Measurements from ENCODE around the gene RPTOR.

Gene RPTOR

DNA sequence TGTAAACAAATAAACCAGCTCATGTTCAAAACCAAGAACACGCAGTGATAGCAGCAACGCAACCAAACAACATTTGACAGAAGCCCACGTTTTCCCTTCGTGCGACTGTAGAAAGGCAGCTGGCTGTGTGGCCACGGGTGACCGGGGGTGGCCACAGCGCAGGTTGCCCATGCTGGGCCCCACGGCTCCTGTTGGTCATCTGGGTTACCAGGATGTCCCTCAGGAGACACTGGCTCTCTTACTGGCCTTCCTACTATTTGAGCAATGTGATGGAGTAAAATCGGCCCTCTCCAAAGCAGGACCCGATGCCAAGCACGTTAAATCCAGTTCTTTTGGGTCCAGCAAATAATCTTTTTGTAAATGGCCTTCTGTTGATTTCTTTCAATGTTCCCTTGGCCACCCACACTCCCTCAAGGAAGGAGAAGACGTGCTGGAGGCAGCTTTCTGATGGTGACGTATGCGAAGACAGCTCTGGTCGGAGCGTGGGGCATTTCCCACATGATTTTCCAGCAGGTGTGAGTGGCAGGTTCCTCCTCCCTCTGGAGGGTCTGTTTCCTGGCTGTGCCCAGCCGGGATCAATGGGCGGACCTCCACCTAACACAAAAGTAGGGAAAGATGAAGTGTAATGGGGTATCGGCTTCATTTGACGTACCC, 303.9 kb downstream of the RPTOR start:
- no peak for DNase-seq (ENCODE audit: low read depth)

DNA sequence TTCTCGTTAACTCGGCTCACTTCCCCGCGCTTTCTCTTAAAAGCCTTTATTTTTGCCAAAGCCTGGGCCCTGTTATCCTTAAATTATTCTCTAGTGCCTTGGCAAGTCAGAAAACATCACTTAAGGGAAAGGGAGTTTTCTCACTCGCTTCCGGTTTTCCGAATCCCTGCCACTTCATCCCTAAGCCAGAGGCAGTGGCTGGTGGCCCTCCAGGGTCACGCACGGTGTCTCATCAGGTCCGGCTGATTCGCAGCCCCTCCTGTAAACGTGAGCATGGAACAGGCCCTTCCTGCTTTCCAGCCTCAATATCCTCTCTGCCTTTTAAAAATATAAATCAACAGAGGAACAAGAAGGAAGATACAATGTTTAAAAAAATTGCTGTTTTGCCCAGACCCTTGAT, 304.5 kb downstream of the RPTOR start:
- DNase-seq (ENCODE audit: low read depth), result no peak

DNA sequence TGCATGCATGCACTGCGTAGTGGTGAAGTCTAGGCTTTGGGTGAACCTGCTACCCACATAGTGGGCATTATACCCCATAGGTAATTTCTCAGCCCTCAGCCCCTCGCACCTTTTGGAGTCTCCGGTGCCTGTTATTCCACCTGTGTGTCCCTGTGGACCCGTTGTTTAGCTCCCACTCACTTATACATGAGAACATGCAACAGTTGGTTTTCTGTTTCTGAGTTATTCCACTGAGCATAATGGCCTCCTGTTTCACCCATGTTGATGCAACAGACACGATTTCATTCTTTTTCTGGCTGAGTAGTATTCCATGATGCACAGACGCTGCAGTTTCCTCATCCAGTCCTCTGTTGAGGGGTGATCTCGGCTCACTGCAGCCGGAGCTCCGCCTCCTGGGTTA, 305.5 kb downstream of the RPTOR start:
- DNase-seq (ENCODE audit: low read depth), result no peak

DNA sequence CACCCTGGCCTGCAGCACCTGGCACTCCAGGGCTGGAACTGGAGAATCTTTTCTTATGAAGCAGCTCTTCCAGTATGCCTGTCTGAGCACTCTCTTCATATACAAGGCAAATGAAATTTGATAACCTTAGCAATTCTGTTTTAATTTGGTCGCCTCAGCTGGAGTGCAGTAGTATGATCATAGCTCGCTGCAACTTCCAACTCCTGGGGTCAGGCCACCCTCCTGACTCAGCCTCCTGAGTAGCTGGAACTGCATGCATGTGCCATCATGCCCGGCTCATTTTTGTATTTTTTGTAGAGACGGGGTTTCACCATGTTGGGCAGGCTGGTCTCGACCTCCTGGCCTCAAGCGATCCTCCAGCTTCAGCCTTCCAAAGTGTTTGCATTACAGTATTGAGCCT, 306.2 kb downstream of the RPTOR start:
- DNase-seq (ENCODE audit: low read depth), result no peak

DNA sequence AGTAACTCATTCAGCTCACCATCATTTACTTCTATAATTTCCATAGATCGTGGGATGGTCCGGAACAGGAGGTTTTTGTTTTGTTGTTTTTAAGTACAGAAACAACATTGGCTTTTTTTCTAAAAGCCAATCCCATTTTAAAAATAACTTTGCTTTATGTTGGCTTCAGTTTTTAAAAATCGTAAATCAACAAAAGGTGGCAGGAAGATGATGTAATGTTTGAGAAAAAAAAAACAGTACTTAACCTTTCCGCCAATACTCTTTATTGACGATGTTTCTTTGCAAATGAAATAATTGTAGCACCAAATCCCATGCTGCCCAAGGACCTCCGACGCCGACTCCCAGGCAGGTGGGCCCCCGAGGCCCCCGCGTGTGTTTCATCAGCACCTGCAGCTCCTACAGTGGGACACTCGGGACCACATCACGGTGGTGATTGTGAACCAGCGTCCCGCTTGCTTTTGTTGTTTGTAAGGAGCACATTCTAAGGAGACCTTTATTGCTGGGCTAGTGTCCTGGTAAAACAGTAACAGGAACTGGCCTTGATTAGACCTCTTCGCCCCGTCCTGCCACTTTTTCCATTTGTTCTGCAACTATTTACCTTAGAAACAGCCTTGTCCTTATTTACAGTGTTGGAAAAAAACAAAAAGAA, 306.8 kb downstream of the RPTOR start:
- DNase-seq (ENCODE audit: low read depth), result no peak

DNA sequence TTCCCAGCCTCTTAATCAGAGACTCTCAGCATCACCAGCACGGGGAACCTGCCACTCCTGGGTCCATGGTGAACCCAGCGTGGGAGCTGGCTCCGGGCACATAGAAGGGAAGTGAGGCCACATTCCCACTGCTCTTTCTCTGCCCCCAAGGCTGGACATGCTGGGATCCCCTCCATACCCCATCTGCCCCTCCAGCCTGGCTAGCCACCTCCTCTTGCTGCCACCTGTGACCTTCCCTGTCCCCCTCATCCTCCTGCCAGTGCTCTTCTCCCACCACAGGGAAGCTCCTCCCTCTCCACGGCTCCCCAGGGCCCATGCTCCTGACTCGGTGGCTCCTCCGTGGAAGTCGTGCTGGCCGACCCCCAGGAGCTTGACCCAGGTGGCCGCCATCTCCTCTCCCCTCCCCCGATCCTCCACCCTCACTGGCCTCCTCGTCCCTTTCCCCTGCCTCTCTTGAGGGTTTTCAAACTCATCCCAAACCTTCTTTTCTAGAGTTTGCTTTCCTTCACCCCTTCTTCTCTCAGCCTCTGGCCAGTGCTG, 307.9 kb downstream of the RPTOR start:
- no peak for DNase-seq (ENCODE audit: low read depth)

DNA sequence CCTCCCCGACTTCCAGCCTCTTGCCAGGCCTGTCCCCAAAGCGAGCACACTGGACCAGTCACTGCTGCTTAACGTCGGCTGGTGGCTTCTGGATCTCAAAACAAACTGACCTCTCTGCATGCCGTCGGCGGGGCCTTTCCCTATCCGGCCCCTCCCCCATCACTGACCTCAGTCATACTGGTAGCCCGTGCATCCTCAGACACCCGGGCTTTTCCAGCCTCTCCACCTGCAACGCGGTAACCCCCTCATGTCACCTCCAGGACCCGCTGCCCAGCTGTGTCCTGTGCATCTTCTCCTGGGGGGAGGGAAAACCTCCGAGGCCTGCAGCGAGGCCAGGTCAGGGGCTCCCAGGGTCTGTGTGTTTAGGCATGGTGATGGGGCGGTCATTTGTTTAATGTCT, 308.4 kb downstream of the RPTOR start:
- no peak for DNase-seq (ENCODE audit: low read depth)

DNA sequence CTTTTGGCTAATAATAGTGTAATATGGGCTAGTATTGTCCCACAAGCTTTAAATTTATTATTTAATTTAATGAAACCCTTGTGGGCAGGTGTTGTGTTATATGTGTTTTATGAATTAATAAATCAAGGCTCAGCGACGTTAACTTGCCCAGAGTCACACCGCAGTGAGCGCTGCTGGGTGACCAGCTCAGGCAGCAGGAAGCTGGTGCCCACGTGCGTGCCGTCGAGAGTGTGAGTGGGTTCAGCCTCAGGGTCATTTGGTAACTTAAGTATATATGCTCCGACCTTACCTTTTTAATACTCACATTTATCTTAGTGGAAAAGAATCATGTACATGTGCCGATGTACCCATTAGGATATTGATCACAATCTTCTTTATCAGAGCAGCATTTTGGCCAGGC, 309.6 kb downstream of the RPTOR start:
- no peak for DNase-seq (ENCODE audit: low read depth)

DNA sequence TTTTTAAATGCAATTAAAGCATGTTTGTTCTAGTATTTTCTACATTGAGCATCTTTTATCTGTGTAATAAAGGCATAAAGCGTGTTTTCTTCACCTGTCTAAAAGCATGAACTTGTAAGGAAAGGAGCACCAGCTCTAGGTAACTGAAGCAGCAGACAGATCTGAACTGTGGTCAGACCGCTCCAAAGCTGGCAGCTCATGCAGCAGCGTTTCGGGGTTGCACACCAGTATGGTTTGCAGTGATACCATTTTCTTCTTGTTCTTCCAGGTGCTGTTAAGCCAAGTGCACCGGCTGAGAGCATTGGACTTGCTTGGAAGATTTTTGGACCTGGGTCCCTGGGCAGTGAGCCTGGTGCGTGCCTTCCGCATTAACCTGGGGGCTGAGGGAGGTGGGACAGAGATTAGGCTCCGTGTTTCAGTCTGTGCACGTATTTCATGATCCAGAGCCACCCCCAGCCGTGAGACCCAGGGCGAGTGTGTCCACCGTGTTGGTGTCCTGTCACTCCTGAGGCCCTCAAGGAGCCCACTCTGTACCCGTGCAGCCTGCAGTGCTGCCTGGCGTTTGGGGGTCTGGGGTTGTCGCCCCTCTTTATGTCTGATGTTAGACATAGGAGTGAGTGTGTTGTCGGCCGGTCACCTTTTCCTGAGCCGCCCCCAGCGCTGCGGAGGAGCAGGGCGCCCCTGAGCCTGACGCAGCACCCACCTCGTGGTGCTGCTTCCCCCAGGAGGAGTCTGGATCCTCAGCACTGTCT, 310.7 kb downstream of the RPTOR start:
- DNase-seq (ENCODE audit: low read depth), result no peak

DNA sequence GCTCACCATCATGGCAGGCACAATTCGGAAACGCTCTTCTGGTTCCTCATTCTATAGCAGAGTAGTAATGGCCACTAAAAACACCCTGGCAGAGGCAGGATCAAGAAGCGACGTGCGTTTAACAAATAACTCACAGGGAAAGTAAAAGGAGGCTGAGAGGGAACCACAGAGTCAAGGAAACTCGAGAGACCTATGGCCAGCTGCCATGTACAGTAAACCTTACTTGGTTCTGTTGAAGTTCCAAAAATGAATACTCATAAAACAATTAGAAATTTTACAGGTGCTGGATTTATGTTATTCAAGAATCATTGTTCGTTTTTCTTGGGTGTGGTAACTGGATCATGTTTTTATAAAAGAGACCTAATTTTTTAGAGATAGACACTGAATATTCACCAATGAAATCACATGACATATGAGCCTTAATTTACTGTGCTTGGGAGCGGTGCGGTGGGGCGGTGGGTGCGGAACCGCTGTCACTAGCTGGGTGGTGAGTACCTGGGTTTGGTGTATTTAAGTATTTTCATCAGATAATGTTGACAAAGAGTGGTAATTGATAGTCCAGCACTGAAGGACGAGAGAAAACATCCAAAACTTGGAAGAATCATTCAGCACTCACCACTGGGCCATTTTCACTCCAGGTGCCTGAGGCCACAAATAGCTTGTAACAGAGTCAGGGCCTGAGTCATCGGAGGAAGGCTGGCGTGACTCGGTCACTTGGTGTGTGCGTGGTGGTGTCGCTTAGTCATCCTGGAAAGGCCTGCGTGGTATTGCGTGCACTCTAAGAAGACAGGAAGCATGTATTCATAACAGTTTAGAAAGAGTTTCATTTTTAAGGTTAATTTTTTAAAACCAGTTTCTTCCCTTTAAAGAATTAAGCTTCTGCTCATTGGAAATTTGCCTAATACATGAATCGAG, 311.6 kb downstream of the RPTOR start:
- peak; percentile 98 for DNase-seq (ENCODE audit: low read depth)

DNA sequence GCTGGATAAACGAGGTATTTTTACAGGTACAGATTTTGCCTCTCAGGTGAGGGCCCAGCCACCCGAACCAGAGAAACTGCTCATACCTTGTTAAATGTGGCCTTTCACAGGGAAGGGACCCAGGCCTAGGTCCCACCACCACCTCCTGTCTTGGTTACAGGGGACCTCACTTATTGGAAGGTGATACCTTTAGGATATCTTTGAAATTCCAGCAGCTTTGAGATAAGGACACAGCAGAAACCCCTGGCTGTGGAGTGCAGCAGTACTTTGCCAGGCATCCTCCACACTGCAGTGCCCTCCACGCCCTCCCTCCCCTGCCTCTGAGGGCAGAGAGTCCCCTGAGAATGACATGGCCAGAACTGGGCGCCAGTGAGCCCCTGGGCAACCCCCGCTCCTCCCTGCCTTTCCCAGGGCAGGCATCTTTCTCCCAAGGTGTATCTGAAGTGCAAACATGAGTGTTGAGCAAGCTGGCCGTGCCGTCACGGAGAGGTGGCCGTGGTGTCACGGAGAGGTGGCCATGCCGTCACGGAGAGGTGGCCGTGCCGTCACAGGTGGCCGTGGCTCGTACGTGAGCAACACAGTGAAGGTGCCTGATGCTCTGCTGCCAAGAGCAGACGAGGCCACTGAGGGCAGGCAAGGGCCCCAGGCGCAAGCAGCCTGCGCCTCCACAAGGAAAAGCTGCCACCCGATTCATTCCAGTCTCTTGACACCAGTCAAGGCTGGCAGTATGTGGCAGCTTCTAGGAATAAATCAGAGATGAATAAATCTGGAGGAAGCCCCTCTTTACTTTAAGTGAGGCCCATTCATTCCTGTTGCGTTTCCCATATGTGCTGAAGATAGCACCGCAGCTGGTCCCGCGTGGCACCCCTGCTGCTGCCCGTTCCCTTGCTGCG, 312.5 kb downstream of the RPTOR start:
- DNase-seq (ENCODE audit: low read depth), result no peak

DNA sequence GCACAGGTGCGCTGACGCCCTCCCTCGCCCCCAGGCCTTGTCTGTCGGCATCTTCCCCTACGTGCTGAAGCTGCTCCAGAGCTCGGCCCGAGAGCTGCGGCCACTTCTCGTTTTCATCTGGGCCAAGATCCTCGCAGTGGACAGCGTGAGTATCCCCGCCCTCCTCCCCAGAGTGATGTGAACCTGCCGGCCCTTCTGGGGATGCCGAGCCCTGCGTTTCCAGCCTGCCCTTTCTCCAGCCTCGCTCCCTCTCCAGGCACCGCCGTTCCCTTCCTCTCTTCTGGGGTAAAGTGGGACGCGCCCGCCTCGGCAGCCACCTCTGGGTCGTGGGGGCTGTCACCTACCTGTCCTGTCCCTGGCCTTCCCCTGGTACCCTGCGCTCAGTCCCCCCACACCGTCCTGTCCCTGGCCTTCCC, 313.1 kb downstream of the RPTOR start:
- DNase-seq (ENCODE audit: low read depth), result no peak

DNA sequence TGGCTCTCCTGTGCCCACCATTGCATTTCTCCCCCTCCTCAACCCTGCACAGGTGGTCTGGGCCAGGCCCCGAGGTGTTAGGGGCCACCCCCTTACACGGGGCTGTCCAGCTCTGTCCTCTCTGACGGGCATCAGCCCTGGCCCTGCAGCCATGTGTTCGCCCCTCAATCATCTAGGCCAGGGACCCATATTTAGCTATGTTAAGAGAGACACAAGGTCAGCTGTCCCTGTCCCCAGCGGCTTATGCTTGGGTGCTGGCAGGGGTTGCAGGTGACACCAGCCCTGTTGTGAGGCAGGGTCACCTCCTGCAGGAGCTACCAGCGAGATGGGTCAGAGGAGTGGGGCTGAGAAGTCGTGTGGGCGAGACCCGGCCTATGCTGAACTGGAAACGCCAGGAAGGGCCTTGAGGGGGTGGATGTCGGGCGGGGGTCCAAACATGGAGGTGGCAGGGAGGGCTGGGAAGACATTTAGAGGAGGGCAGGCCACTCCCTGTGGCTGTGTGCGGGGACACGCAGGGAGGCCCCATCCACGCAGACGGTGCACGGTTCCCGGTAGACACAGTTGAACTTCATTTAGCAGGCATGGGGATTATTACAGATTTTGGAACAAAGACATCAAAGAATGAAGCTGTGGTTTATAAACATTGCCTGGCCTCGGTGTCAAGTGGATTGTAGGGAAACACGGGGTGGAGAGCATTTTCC, 313.8 kb downstream of the RPTOR start:
- no peak for DNase-seq (ENCODE audit: low read depth)

DNA sequence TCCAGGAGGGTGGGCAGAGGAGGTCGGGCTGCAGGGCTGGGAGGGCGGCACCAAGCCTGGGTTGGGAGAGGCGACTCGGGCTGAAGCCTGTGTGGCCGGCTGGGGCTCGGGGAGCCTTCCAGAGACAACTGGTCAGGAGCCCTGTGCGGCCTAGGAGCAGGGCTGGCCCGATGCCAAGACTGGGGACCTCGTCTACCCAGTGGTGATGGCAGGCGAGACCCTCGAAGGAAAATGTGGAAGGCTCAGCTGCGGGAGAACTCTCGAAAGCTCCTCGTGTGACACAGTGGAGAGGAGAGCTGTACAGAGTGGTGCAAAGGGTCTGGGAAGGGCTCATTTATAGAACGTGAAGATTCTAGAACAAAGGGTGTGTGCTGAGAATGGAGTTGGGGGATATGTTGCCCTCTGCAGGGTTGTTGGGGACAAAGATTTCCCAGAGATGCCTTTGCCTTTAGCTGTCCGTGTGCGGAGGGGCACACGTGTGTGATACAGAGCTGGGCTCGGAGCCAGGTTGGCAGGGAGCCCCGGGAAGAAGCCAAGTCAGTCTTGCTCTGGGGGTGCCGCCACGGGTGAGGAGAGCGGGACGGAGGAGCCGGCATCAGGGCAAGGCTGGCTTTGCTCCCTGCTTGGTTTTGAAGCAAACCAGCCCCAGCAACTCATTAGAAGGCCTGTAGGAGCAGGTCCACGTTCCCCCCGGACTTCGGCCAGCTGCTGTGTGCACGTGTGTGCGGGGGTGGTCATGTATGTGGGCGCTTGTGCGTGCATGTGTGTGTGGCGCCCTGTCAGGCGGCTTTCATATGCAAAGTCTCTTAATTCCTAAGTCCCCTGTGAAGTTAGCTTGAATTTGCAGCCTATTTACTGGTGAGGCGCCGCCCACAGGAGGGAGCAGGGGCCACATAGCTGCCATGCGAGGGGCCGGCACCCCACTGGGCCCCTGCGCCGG, 314.6 kb downstream of the RPTOR start:
- DNase-seq (ENCODE audit: low read depth), result peak; percentile 85

DNA sequence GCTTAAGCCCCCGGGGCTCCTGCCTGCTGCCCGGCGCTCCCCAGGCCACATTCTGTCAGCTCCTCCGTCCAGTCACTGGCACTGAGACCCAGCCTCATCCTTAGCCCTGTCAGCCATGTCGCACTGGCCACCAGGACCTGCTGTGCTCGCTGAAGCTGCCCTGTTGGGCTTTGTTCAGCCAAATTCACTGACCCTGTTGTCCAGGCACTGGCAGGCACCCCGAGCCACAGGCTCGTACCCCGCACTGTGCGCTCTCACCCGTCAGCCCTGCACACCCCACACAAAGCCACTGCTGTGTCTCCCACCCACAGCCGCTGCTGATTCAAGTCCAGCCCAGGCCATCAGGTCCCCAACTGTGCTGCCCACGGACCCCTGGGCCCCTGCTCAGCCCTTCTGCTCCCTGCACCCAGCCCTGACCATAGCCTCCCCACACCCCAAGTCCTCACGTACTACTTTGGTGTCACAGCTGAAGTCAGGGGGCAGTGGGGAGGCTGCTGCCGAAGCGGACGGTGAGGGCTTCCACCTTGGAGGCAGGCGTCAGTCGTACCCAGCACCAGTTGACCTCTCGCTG, 315.5 kb downstream of the RPTOR start:
- DNase-seq (ENCODE audit: low read depth), result no peak

DNA sequence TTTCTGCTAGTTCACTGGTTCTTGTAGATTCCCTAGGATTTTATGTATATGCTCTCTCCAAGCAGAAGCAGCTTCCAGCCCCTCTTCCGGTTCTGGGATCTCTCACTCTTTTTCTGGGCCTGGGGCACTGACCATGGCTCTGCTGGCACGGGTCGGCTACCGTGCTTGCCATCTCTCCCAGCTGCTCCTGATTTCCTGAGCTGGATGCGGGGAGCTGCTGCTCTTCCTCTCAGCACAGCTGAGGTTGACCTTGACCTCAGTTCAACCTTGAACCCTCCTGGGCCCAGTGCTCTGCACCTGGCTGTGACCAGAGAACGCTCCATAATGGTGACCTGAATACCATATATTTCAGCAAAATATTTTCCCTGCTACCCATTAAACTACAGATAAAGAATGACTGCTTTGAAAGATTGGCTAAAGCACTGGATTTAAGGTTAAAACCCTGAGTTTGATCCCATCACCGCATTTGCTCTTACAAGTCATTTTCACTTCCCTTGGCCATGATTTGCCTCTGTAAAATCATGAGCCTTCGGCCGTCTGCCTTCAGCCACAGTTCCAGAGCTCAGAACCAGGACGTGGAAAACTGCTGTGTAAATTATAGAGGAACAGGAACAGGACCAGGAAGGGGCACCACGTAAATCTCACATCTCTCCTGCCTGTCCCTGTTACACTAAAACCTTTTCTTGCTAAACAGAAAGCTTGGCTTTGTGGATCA, 316.2 kb downstream of the RPTOR start:
- no peak for DNase-seq (ENCODE audit: low read depth)

DNA sequence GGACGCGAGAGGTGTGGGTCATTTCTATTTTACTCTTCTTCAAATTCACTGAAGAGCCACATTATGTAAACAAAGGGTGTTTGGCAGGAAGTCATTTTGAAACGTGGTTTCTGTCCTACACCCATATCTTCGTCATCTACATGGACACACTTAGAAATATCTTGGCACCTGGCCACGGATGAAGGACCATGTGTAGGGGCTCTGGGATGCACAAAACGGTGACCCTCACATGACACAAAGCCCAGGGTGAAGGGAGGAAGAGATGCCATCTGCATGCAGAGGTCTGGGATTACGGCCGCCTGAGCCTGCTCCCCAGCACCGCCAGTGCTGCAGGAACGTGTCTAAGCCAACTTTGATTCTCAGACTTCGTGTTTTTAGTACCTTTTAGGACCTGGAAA, 316.8 kb downstream of the RPTOR start:
- no peak for DNase-seq (ENCODE audit: low read depth)

DNA sequence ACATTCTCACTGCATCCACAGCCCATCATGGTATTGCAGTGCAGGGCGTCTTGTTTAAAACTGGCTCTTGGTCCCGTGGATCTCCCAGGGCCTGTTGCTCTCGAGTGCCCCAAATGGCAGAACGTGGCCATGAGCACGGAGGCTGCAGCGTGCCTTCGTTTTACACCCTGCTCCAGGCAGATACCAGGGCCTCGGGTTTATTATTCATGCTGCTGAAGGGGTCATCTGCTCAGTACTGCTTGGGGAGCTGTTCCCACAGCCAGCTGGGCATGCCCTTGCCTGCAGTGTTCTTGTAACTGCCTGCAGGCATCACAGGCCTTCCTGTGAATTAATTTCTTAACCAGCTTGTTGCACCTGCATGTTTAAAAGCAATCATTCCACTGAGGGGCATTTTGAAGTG, 317.3 kb downstream of the RPTOR start:
- peak; percentile 39 for DNase-seq (ENCODE audit: low read depth)

All from iris pigment epithelial cell (primary cell).